GM10847 (cell line): ENCODE measurements around the gene COL4A2.

Source experiments
- POLR2A ChIP-seq: IDR thresholded peaks from 2 replicates; pipeline ENCODE4 v1.6.1; 2011; ENCODE audit not compliant: insufficient read length; ENCODE audit errors: extremely low read depth

COL4A2 gene

DNA sequence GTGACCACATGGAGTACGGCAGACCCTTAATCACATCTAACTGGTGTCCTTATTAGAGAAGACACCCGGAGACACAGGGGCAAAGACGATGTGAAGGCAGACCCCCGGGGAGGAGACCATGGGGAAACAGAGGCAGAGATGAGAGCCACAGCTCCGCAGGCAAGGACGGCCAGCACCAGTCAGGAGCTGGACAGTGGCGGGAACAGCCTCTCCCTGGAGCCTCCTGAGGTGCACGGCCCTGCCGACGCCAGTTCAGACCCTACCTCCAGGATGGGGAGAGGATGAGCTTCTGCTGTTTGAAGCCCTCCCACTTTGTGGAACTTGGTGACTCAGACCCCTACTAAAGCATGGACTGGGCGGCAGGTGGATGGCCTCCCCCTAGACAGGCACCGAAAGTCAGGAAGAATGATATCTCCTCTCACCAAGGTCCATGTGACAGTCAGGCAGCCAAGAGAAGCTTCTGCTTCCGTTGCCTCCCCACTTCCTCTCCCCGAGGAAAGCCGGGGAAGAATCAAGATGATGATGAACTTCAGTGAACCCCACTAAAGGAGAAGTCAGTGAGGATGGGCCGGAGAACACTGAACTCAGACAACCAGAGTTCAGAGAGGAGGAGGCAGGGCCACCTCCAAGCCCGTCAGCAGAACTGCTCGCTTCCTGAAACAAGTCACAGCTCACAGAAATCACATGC lies 229.1 kb downstream of the COL4A2 start:
- TF ChIP-seq POLR2A: no peak

- no peak for TF ChIP-seq POLR2A
Measured at GRCh38 chr13:110538632-110539031, 231.5 kb downstream of the COL4A2 start.

- TF ChIP-seq POLR2A: no peak
Measured at GRCh38 chr13:110539894-110540293, 232.8 kb downstream of the COL4A2 start.

GRCh38 chr13:110540871-110541525 lies 233.9 kb downstream of the COL4A2 start:
- TF ChIP-seq POLR2A: no peak

DNA sequence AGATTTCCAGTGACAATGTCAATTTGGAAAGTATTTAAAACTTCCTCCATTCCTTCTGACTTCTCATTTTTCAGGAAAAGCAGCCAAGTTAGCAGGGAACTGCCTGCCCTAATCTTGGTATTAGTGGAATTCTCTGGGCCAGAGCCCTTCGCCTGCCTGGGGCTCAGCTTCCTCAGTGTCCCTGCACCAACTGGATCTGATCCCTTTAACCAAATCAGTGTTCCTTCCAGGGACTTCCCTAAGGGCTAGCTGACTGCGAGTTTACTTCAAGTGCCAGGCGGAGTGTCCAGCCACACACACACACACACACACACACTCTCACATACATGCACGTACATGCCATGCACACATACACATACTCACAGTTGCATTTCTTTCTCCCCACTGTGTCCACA lies 234.4 kb downstream of the COL4A2 start:
- TF ChIP-seq POLR2A: no peak

DNA sequence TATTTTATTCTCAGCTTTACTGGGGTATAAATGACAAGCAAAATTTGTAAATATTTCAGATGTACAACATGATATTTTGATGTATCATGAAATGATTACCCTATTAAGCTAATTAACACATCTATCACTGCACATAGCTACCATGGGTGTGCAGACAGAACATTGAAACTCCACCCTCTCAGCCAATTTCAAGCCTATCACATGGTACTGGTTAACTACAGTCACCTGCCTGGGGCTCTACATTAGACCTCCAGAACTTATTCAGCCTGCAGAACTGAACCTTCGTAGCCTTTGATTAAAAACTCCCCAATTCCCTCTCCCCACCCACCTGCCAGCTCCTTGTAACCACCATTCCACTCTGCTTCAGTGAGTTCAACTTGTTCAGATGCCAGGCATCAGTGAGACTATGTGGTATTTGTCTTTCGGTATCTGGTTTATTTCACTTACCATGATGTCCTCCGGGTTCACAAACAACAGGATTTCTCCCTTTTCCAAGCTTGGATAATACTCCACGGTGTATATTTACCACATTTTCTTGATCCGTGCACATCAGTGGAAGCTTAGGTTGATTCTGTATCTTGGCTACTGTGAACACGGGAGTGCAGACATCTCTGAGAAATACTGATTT lies 235.2 kb downstream of the COL4A2 start:
- no peak for TF ChIP-seq POLR2A

- no peak for TF ChIP-seq POLR2A
Measured at GRCh38 chr13:110546378-110546777, 239.3 kb downstream of the COL4A2 start.

- no peak for TF ChIP-seq POLR2A
Measured at GRCh38 chr13:110546926-110547325, 239.8 kb downstream of the COL4A2 start.

DNA sequence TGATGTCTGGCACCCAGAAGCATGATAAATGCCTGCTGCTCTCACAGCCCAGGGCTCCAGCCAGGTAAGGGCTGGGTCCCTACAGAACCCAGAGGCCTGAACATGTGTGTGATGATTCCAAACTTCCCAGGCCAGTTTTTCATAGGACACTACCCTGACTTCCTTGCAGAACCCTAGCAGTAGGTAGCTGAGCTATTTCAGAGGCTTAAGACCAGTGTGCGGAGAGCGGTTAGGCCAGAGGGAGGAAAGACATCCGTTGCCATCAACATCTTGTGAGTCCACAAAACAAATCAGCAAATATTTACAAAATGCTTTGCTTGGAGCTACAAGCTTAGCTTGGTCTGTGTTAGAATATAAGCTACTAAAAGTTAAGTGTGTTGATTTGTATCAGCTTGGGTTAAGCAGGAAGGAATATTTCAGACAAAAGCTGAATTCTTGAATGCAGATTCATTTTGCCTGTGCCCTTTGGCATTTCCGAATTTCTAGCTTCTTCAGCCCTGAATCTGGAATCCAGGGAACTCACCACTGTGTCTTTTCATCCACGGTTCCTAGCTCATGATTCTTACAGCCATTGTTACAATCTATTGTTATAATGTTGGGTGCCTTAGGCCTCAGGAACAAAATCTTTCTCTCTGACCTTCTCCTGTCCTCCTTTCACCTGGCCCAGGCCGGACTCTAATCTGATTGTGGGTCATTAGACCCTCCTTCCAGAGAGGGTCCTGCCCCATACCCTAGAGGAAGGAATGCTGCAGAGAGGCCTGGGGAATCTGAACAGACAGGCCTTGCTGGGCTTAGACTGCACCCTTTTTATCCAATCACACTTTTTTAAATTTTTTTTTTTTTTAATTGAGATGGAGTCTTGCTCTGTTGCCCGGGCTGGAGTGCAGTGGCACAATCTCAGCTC lies 242.1 kb downstream of the COL4A2 start:
- no peak for TF ChIP-seq POLR2A

DNA sequence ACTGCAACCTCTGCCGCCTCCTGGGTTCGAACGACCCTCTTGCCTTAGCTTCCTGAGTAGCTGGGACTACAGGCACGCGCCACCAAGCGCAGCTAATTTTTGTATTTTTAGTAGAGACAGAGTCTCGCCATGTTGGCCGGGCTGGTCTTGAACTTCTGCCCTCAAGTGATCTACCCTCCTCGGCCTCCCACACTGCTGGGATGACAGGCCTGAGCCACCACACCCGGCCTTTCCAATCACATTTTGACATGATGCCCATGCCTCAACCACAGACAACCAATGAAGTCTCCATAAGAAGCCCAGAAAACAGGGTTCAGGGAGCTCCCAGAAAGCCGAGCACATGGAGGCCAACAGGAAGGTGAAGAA lies 242.7 kb downstream of the COL4A2 start:
- TF ChIP-seq POLR2A: no peak

GRCh38 chr13:110551284-110551683 lies 244.2 kb downstream of the COL4A2 start:
- no peak for TF ChIP-seq POLR2A

DNA sequence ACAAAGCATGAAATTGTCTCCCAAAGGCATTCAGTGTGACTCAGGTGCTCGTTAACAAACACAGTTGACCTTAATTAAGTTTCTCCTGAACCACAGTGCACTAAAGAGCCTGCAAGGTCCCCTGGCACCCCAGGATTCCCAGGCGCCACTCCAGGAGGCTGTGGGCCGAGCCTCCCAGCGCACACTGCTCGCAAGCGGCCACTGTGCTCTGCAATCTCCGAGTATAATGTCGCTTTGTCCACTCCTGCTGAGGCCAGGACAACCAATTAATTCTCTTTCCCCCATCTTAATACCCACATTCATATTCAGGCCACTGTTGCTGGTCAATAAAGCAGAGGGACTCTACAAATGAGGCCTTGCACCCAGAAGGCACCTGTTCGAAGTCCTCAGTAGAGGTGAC lies 245.7 kb downstream of the COL4A2 start:
- no peak for TF ChIP-seq POLR2A

- TF ChIP-seq POLR2A: no peak
Measured at GRCh38 chr13:110553417-110553816, 246.3 kb downstream of the COL4A2 start.

DNA sequence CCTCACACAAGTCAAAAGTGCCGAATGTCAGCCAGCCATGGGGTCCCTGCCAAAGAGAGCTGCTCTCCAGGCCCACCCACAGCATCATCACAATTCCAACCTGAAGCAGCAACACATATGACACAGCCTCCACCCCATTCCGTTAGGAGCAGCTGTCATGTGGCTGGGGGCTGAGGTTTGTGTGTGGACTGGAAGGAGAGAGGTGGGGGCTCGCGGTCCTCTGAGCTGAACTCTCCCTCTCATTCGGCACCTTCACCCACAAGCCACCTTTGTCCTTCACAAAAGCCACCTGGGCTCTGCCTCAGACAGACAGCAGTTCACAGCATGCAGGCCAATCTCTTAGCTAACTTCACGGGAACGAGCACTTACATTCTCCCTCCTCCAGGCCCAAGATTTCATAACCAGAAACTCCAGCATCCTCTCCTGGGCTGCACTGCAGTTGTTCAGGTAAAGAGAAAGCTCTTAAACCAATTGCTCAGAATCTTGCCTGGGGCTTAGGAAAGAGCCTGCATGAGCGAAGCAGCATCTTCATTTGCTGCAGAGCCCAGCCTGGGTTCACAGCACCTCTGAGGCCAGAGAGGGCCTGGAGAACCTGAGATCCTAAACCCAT lies 247.2 kb downstream of the COL4A2 start:
- TF ChIP-seq POLR2A: no peak

- no peak for TF ChIP-seq POLR2A
Measured at GRCh38 chr13:110554946-110555345, 247.9 kb downstream of the COL4A2 start.
